GM18511 (cell line): ENCODE measurements around the gene TMEM170B.
A peak's percentile ranks its signal among the peaks of the same experiment; 100 is the strongest.

Source experiments
- ATAC-seq: cut with Tn5 transposase; IDR thresholded peaks from one replicate; pipeline ENCODE4 v1.9.1; 2021; ENCODE audit warnings: mild to moderate bottlenecking, moderate library complexity; ENCODE audit not compliant: unreplicated experiment

The TMEM170B gene, protein sequence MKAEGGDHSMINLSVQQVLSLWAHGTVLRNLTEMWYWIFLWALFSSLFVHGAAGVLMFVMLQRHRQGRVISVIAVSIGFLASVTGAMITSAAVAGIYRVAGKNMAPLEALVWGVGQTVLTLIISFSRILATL

DNA sequence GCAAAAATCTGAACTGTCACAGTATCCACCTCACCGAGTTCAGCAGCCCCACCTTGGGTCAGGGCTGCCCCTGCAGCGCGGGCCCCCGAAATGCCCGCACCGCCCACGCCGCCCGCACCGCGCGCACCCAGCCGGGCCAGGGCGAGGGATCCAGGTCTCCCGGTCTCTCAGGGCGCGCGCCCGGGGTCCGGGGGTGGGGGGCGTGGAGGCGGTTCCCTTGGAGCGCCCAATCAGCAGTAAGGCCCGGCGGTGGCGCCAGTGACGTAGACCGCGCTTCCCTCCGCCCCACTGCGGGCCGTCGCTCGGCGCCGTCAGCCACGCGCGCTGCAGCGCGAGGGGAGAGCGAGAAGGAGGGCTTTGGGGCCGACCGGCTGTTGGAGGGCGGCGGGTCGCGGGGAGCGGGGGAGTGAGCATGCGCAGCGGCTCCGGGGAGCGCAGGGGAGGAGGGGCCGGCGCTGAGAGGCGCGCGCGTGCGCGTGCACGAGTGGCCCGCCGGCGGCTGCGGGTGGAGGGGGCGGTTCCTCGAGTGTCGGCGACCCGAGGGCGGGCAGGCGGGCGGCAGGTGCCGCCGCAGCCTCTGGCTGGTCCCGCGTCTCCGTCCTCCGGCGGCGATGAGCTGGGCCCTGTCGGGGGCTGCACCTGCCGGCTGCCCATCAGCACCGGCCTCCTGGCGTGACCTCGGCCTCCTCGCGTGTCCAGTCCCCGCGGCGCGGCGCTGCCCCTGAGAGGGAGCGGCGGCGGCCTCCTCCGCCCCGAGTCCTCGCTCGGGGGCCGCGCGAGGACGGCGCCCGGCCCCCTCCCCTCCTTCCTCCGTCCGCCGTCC lies at the start of gene TMEM170B:
Gene TMEM170B, plus strand, starts transcription at position 521 of the 823 bp plus-strand sequence. CDS start 529 bp downstream, outside the sequence.
- ATAC-seq, result peak; percentile 97

DNA sequence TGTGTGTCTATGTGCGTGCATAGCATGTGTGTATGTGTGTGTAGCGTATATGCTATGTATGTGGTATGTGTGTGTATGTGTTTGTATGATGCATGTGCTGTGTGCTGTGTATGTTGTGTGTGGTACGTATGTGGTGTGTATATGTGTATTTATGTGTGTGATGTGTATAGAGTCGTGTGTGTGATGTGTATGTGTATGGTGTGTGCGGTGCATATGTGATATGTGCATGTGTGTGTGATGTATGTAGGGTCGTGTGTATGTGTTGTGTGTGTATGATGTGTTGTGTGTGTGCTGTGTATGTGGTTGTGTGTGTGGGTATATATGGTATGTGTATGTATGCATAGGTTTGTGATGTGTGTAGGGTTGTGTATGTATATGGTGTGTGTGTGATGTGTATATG lies 46.6 kb upstream of the TMEM170B start:
- no peak for ATAC-seq

DNA sequence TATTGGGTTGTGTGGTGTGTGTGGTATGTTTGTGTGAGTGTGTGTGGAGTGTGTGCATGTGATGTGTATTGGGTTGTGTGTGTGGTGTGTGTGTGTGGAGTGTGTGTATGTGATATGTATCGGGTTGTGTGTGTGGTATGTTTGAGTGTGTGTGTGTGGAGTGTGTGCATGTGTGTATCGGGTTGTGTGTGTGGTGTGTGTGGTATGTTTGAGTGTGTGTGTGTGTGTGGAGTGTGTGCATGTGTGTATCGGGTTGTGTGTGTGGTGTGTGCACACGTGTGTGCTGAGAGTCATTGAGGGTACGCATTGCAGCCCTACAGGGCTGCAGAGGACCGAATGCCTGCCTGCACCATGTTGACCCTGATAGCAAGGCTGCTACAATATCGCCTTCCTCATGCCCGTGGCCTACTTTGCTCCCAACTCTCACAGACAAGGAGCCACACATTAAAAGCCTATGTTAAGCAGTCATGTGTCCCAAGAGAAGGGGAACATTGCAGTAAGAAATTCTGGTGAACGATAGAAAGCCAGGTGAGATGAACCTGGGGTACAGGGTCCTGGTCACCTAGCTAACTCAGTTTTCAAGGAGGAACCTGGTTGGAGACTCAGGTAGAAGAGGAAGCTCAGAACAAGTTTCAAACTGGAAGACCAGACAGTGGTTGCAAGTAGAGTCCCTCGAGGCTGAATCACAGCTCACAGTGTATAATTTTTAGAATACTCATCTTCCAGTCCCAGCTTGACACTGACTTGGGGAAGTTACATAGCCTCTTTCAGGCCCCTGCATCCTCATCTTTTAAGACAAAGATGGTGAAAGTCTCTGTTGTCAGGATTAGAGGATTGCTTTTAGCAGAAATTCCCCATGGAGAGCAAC lies 45.7 kb upstream of the TMEM170B start:
- peak; percentile 34 for ATAC-seq

DNA sequence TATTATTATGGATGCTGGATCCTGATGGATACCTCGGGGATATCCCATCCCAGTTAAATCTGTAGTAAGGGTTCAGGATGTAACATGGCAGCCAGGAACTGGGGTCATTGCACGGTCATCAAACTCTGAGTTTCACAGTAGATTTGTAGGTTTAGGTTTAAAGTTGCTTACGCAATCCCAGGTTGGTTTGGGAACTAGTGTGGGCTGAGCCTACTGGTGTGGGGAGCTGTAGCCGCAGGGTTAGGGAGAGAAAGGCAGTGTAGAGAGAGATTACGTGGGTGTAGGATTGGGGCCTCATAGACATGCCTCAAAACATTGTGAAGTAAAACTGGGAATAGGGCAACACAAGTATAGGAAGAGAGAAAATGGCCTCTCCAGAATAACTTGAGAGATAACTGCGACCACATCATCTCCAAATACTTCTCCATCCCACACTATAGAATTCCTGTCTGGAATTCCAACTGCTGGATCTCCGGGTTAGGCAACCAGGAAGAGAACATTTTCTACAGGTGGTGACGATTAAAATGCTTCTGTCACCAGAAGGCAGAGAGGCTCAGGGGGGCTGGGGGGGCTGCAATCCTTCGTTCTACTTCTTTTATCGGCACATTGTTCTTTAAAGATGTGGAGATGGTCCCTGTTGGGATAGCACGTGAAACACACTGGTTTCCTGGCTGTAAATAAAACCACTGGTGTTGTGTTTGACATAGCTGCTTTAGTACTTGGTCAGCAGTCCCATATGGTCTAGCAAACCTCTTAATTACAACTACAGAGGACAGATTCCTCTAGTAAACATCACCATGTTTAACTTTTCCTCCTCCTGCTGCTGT lies 44.9 kb upstream of the TMEM170B start:
- ATAC-seq, result no peak

DNA sequence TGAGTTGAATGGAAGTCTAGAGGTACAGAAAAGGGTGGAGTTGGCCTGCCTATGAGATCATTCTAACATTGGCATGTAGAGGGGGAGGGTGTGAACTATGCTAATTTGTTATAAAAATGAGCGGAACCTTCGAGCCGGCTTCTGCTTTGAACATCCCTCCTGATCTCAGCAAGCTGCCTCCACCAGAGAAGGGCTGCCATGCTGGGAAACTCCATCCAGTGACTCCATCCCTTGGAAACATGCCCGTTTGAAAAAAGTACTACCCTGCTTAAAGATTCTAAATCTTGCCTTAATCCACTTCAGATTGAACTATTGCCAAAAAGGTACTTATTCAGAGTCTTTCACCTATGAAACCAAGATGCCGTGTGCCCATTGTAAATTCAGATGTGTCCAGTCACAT lies 43.6 kb upstream of the TMEM170B start:
- no peak for ATAC-seq

DNA sequence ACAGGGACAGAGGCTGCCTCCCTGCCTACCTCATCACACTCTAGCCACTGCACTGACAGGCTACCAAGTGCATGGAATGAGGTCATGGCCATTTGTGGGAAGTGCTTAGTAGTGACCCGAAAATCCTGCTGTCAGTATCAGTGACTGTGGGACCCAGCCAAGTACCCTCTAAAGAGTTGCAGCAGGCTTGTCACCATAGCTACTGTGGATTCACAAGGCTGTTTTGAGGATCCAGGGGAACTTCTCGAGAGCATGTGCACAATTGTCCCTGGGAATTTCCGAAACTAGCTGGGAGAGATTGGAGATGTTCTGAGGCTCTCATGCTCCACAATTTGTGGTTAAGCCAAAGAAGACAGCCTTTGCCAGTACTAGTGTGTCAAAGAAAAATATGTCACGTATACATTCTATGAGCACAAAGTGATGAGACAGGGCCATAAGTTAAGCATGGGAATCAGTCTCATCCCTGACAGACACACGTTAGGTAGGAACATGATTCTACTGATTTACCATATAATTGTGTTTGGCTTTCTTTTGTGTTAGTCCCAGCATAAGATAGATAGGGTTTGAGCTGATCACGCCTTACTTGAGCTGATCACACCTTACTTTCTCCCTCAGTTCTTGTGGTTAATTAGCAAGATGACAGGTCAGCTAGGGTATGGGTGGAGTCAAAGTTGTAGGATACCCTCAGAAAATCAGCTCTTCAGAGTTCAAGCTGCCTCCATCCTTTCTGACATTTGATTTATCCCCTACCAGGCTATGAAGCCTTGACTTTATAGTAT lies 42.6 kb upstream of the TMEM170B start:
- no peak for ATAC-seq

DNA sequence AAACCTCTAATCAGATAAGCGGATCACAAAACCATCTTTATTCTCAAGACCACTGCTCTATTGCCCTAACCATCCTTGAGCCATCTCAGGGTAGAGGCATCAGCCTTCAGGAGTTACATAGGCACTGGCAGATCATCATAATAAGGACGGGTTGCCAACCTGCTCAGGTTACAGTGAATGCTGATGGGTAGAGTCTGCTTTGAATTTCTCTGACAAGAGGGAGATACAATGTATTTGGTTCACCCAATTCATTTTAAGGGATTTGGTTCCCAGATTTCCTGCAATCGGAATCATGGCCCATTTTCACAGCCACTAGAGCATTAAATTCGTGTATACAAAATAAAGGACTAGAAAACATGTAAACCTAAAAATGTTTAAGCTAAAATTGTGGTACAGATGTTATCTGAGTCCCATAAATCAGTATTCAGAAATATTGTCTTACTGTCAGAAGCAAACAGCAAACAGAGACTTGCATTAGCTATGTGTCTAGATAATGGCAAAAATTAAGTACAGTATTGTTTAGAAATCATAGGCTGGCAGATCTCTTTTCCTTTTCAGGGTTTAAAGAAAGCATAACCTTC lies 41.9 kb upstream of the TMEM170B start:
- no peak for ATAC-seq

DNA sequence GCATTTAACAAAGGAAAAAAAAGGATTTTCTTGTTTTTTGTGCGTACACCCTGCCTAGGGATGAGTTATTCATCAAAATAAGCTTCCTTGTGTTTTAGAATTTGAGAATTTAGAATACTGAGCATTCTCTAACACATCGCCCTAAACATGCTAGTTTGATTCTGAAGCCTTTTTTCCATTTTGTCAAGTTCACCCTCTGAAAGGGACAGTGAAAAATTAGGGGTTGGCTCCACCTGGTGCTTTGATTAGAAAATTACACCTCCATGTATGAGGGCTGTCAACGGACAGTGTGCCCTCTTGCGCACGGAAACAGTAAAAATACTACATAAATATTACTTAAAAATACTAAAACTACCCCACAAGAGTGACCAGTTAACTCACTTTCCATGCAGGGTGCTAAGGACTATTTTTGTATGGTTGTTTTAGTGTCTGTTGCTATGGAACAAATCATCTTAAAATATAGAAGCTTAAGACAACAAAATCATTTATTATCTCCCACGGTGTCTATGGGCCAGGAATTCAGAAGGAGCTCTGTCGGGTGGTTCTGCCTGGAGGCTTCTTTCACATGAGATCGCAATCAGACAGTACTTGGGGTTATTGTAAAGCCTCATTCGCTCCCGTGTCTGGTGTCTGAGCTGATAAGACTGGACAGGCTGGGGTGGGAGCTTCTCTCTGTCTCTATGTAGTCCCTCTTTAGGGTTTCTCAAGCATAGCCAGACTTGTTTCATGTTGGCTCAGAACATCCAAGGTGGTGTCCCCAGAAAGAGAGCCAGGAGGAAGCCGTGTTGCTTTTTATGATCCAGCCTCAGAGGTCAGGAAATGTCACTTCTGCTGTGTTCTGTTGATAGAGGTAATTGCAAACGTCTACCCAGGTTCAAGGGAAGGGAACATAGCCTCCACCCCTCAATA lies 41.1 kb upstream of the TMEM170B start:
- ATAC-seq, result peak; percentile 64

DNA sequence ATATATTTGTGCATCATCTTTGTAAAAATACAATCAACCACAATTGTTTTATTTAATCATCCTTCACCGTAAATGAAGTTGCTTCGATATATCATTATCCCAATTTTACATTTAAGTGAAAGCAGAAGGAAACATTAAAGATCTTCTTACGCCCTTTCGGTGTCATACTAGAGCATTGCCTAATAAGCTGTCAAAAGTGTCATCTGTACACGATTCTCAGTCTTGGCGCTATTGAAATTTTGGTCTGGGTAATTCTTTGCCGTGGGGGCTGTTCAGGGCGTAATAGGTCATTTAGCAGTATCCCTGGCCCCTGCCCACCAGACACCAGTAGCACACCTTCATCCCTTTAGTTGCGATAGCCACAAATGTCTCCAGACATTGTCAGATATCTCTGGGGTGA lies 40.4 kb upstream of the TMEM170B start:
- ATAC-seq, result no peak

DNA sequence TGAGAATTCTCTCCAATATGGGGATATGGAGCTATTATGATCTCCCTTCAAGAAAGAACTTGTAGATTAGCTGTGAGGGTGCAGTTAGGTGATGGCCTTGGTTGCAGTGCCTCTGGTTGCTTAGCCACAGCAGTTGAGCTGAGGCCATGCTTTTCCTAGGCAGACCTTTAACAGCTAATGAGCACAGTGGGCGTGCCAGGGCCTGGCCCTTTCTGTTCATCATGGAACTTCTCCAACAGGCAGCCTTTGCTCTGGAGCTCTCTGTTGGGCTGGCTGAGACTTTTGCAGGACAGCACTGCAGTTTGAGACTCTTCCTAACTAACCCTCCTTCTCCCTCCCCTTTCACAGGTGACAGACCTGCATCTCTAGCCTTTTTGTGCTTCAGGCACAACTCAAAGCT lies 39.7 kb upstream of the TMEM170B start:
- ATAC-seq, result no peak

DNA sequence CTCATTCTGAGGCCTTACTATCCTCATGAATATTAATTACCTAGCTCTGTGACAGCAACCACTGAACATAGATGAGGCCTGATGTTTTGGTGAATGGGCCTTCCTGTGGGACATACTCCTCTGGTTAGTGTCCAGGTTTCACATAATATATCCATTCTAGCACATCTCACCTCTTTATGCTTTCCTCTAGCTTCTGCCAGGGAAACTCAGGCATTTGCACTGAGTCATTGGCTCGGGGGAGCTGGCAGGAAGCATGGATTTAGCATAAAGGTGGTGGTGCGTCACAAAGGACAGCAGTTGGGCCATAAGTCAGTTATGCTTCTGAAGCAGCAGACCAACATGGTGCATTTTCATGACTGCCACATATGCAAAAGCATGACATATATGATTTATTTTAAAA lies 37.5 kb upstream of the TMEM170B start:
- ATAC-seq, result no peak

DNA sequence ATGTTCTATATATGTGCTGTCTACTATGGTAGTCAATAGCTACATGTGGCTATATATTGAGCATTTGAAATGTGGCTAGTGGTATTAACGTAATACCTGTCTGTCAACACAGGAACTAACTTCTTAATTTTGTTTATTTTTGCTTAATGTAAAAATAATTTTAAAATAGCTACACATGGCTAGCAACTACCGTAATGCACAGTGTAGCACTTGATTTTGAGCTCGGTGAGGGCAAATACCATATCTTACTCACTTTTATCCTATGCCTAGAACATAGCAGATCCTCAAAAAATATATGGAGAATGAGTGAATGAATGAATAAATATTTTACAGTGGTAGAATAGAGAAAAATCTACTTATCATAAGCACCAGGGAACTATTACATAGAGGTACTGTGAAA lies 28.1 kb upstream of the TMEM170B start:
- no peak for ATAC-seq

DNA sequence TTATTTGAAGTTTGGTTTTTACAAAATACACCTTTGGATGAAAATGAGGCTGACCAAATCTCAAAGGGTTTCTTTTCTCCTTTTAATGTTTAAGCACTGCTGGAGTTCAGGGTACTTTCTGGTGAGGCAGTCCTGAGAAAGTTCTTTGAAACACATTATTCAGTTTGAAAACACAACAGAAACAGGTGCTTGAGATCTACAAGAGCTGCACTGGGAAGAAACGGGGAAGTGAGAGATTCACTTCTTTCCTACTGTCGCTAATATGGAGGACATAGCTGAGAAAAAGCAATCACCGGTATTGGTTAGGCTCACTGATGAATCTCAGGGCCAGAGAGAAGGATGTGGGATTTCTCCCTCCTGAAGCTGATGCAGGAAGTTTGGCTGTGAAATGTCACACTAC lies 22.9 kb upstream of the TMEM170B start:
- ATAC-seq, result peak; percentile 92

DNA sequence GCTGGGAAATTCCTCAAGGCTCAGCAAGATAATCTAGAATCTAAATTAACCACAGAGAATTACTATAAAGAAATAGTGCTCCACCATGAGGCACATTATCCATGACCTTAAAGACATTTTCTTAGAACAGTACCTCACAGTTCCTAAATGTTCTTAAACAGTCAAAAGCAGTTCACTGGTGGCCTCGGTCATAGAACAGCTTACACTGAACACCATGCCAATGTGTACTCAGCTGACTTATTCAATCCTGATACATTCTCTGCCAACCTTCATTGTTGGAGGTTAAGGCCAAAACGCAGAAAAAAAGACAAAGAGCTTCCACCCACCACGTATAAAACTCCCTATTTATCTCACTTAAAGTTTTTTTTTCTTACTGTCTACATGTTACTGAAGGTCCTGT lies 21.8 kb upstream of the TMEM170B start:
- ATAC-seq, result no peak

DNA sequence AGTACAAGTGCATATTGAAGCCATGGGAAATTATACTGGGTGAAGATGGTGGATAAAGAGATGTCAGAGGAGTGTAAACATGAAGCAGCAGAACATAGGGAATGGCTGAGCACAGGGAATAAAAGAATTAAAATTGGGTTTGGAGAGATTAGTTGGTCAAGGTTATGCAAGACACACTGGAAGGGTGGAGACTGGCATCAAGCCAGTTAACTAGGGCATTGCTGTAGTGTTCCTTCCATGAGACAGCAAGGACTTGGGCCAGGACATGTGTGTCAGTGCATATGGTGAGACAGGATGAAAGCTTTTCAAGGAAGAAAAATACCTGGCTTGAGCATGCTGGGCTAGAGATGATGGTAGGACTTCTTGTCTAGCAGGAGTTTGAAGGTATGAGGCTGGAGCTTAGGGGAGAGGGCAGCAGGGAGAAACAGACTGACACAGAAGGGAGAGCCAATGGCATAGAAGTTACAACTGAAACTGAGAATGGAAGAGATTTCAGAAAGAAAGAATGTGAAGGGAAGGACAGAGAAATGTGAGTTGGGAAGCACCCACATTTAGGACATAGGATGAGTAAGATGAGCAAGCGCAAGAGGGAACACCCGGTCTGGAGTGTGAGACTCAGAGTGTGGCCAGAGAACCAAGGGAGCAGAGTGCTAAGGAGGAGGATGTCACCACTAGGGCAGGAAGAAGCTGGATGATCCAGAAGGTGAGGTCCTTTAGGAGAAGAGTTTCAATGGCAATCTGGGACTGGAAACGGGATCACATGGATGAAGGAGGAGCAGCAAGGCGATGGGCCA lies 14.5 kb upstream of the TMEM170B start:
- no peak for ATAC-seq

DNA sequence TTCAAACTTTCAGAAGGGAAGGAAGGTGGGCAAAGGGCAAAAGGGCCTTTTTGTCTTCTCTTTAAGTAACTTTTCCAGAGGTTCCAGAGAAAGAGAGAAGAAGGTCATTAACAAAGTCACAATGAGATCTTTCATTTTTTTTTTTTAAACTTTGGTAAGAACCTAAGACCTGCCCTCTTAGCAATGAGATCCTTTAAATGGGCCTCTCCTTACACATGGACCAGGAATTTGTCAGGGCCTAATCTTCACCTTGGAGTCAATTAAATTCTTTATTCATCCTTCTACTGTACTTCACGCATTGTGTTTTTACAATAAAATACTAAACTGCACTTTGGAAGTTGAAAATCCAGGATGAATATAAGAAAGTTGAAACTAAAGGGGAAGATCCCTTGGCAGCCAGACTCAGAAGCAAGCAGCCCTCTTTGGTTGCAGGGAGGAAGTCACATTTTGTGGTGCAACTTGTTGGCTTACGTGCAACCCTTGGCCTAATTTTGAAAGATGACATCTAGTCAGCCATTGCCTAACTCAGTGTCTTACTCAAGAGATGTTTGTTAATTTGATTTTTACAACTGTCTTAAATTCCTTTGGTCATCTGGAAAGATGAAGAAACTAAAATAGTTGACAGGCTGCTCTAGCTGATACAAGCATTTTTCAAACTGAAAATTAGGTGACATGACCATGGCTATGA lies 11.9 kb upstream of the TMEM170B start:
- ATAC-seq, result no peak

DNA sequence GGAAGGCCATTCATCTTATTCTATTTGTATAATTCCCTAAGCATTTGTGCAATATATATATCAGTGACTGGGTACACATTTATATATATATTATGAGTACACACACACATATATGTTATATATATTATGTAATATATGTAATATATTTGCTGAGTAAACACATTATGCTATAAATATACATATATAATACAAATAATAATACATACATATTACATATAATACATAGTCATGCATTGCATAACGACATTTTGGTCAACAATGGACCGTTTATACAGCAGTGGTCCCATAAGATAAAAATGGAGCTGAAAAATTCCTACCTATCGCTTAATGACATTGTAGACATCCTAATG lies 11.4 kb upstream of the TMEM170B start:
- ATAC-seq, result no peak
